ENCODE results near the gene CAMK2N2. TPM values are rescaled to one million over a fixed set of nuclear protein-coding genes. Genes with fewer than 3 reads are reported as not detected.
A peak's percentile ranks its signal among the peaks of the same experiment; 100 is the strongest.

The CAMK2N2 gene
- total and polyA plus RNA-seq, 9 of the 15 experiments (the other 6 are each of a cell fraction or from before 2014, with no cell fraction given) = 0.08 to 0.22 (median 0.11) TPM; not detected in 5

DNA sequence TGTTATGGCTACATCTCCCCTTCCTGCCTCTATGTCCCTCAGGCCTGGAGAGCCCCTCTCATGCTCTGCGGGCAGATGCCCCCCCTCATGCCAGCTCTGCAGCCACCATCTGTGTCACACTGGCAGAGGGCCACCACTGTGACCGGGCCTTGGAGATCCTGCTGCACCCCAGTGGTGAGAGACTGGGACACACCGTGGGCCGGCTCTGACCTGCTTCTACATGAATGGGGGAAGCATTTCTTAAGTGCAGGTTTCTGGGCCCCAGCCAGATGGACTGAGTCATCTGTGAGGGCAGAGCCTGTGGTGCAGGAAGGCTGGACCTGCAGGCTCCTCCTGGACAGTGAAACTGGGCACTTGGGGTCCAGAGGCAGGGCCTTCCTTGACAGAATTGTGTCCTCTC lies 27.1 kb downstream of the CAMK2N2 start (continued):
- TF ChIP-seq, protein P1, sequence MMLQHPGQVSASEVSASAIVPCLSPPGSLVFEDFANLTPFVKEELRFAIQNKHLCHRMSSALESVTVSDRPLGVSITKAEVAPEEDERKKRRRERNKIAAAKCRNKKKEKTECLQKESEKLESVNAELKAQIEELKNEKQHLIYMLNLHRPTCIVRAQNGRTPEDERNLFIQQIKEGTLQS (IDR thresholded peaks at IDR 0.05) = peak; percentile 56; the same call in 1 of the 2 replicates
- TF ChIP-seq, protein P1 (CRISPR knock-in tag; conservative IDR thresholded peaks at IDR 0.05) = no peak
- TF ChIP-seq MEF2D (tag; conservative IDR thresholded peaks at IDR 0.05; ENCODE audit: low read depth) (no peak), SMARCA4 (IDR thresholded peaks at IDR 0.05) (no peak), JUND (IDR thresholded peaks at IDR 0.05; ENCODE audit: borderline replicate concordance, low read depth, low read length) (peak; percentile 85), JUND (tag; IDR thresholded peaks at IDR 0.05; ENCODE audit: borderline replicate concordance, low read depth, low read length) (peak; percentile 80; the same call in 1 of the 3 replicates), ZNF57 (CRISPR knock-in tag; IDR thresholded peaks at IDR 0.05) (no peak), TCF7L2 (IDR thresholded peaks at IDR 0.05; ENCODE audit: low read depth, low read length) (no peak), HDGF (IDR thresholded peaks at IDR 0.05) (no peak), RAD21 (CRISPR knock-in tag; conservative IDR thresholded peaks at IDR 0.05 in 1 of 2, IDR thresholded peaks at IDR 0.05 in 1 of 2) (peak in 1 of 2 experiments; percentile 23; a peak in 1 of 4 replicates), CREB1 (IDR thresholded peaks at IDR 0.05) (no peak), CREB1 (CRISPR knock-in tag; IDR thresholded peaks at IDR 0.05) (no peak)
- TF ChIP-seq, protein P2, sequence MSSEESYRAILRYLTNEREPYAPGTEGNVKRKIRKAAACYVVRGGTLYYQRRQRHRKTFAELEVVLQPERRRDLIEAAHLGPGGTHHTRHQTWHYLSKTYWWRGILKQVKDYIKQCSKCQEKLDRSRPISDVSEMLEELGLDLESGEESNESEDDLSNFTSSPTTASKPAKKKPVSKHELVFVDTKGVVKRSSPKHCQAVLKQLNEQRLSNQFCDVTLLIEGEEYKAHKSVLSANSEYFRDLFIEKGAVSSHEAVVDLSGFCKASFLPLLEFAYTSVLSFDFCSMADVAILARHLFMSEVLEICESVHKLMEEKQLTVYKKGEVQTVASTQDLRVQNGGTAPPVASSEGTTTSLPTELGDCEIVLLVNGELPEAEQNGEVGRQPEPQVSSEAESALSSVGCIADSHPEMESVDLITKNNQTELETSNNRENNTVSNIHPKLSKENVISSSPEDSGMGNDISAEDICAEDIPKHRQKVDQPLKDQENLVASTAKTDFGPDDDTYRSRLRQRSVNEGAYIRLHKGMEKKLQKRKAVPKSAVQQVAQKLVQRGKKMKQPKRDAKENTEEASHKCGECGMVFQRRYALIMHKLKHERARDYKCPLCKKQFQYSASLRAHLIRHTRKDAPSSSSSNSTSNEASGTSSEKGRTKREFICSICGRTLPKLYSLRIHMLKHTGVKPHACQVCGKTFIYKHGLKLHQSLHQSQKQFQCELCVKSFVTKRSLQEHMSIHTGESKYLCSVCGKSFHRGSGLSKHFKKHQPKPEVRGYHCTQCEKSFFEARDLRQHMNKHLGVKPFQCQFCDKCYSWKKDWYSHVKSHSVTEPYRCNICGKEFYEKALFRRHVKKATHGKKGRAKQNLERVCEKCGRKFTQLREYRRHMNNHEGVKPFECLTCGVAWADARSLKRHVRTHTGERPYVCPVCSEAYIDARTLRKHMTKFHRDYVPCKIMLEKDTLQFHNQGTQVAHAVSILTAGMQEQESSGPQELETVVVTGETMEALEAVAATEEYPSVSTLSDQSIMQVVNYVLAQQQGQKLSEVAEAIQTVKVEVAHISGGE (CRISPR knock-in tag; IDR thresholded peaks at IDR 0.05) = peak in 2 of 3 experiments; percentile 53 to 92; a peak in 3 of 6 replicates
- TF ChIP-seq, protein P3, sequence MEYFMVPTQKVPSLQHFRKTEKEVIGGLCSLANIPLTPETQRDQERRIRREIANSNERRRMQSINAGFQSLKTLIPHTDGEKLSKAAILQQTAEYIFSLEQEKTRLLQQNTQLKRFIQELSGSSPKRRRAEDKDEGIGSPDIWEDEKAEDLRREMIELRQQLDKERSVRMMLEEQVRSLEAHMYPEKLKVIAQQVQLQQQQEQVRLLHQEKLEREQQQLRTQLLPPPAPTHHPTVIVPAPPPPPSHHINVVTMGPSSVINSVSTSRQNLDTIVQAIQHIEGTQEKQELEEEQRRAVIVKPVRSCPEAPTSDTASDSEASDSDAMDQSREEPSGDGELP (CRISPR knock-in tag; IDR thresholded peaks at IDR 0.05; ENCODE audit: borderline replicate concordance) = peak; percentile 16; the same call in 1 of the 2 replicates

Measured in K562 (cell line).